IMR-90 (cell line): ENCODE data around the gene PTAR1. TPM values are rescaled to one million over a fixed set of nuclear protein-coding genes. Genes with fewer than 3 reads are reported as not detected.

Source experiments
- ATAC-seq: fragments of 200-7000 bp; cut with Tn5 transposase; 2 replicates; pipeline ENCODE4 v1.9.1; 2020; ENCODE audit warnings: low read depth, mild to moderate bottlenecking, moderate library complexity
- BruUV-seq: library from RNA; stranded (reverse); fragments of 400-500 nt; replicated peaks from 2 replicates; lab custom pipeline; 2021; lab: Mats Ljungman, UMichigan
- CTCF ChIA-PET: fragments of 300-600 bp; formaldehyde crosslinking; extraction: SDS; loops from one replicate; lab custom pipeline; 2021; ENCODE audit warnings: antibody characterized with exemption; lab: Yijun Ruan, JAX
- POLR2A ChIA-PET: fragments of 300-600 bp; sonication (Branson Sonifier 250); formaldehyde crosslinking; loops from one replicate; lab custom pipeline; 2022; ENCODE audit warnings: antibody characterized with exemption; ENCODE audit not compliant: unreplicated experiment; lab: Charles Lee
- DNase-seq: peaks from one replicate; pipeline ENCODE4 v3.0.0; 2013
- H2AFZ ChIP-seq: replicated peaks from 2 replicates; pipeline ENCODE3; 2013; ENCODE audit warnings: low read length, mild to moderate bottlenecking; ENCODE audit not compliant: poor library complexity
- H2AK5ac ChIP-seq: 2 replicates; pipeline ENCODE4 v1.6.1; 2013; ENCODE audit warnings: low read depth, low read length, inconsistent platforms
- H2AK9ac ChIP-seq: replicated peaks from 2 replicates; pipeline ENCODE3; 2013; ENCODE audit warnings: mild to moderate bottlenecking, low read depth, low read length, moderate library complexity; ENCODE audit not compliant: poor library complexity
- H2BK120ac ChIP-seq: 2 replicates; pipeline ENCODE4 v1.6.1; 2013; ENCODE audit warnings: low read depth, low read length, inconsistent platforms
- H2BK15ac ChIP-seq: 3 replicates; pipeline ENCODE4 v1.6.1; 2013; ENCODE audit warnings: low read depth, low read length, inconsistent platforms
- H2BK20ac ChIP-seq: 2 replicates; pipeline ENCODE4 v1.6.1; 2013; ENCODE audit warnings: low read depth, mild to moderate bottlenecking, inconsistent platforms, low read length, moderate library complexity
- H2BK5ac ChIP-seq: 2 replicates; pipeline ENCODE4 v1.6.1; 2013; ENCODE audit warnings: mild to moderate bottlenecking, low read depth, low read length, inconsistent platforms; ENCODE audit not compliant: poor library complexity, severe bottlenecking
- H3K14ac ChIP-seq: replicated peaks from 2 replicates; pipeline ENCODE4 v1.6.1; 2013; ENCODE audit warnings: low read depth, low read length, inconsistent platforms
- H3K18ac ChIP-seq: 2 replicates; pipeline ENCODE4 v1.6.1; 2013; ENCODE audit warnings: low read depth, low read length, control low read depth
- H3K23ac ChIP-seq: 2 replicates; pipeline ENCODE4 v1.6.1; 2013; ENCODE audit warnings: low read depth, low read length, inconsistent platforms
- H3K27ac ChIP-seq: 2 replicates; pipeline ENCODE4 v1.5.1; 2013; ENCODE audit warnings: mild to moderate bottlenecking, control low read depth, low read length; ENCODE audit not compliant: insufficient read depth
- H3K27me3 ChIP-seq: 2 replicates; pipeline ENCODE4 v1.6.1; 2013; ENCODE audit warnings: low read length; ENCODE audit not compliant: control insufficient read depth, insufficient read depth
- H3K36me3 ChIP-seq: 2 replicates; pipeline ENCODE4 v1.6.1; 2013; ENCODE audit warnings: low read length, mixed read lengths; ENCODE audit not compliant: control insufficient read depth, insufficient read depth
- H3K4ac ChIP-seq: 2 replicates; pipeline ENCODE4 v1.6.1; 2013; ENCODE audit warnings: low read depth, low read length, inconsistent platforms
- H3K4me1 ChIP-seq: 2 replicates; pipeline ENCODE4 v1.6.1; 2013; ENCODE audit warnings: low read length, mixed read lengths; ENCODE audit not compliant: control insufficient read depth, insufficient read depth
- H3K4me2 ChIP-seq: 2 replicates; pipeline ENCODE4 v1.6.1; 2013; ENCODE audit warnings: low read depth, mild to moderate bottlenecking, control low read depth, low read length, moderate library complexity
- H3K4me3 ChIP-seq: 2 replicates; pipeline ENCODE4 v1.5.1; 2013; ENCODE audit warnings: low read depth, mild to moderate bottlenecking, control low read depth, low read length, moderate library complexity; ENCODE audit not compliant: insufficient read depth
- H3K56ac ChIP-seq: 2 replicates; pipeline ENCODE4 v1.6.1; 2013; ENCODE audit warnings: low read length, inconsistent platforms; ENCODE audit not compliant: insufficient read depth; ENCODE audit errors: extremely low read depth
- H3K79me1 ChIP-seq, 2 experiments: 2 replicates each; pipeline ENCODE4 v1.6.1; 2013; ENCODE audit warnings: low read length in 2 of 2, inconsistent platforms in 1 of 2, low read depth in 1 of 2
- H3K9ac ChIP-seq: 2 replicates; pipeline ENCODE4 v1.6.1; 2013; ENCODE audit warnings: low read depth, low read length, control low read depth
- H3K9me1 ChIP-seq: 2 replicates; pipeline ENCODE4 v1.6.1; 2013; ENCODE audit warnings: low read length, inconsistent platforms; ENCODE audit not compliant: insufficient read depth
- H3K9me3 ChIP-seq: 2 replicates; pipeline ENCODE4 v1.6.1; 2013; ENCODE audit warnings: low read length; ENCODE audit not compliant: control insufficient read depth, insufficient read depth
- H4K20me1 ChIP-seq: 2 replicates; pipeline ENCODE4 v1.6.1; 2013; ENCODE audit warnings: low read length, inconsistent platforms; ENCODE audit not compliant: insufficient read depth
- H4K5ac ChIP-seq: 2 replicates; pipeline ENCODE4 v1.6.1; 2013; ENCODE audit warnings: mild to moderate bottlenecking, low read depth, low read length, control low read depth
- H4K8ac ChIP-seq, 2 experiments: 2 replicates each; pipeline ENCODE4 v1.6.1; 2013; ENCODE audit warnings: low read depth in 2 of 2, low read length in 2 of 2, control low read depth in 1 of 2, inconsistent platforms in 1 of 2
- H4K91ac ChIP-seq: 2 replicates; pipeline ENCODE4 v1.6.1; 2013; ENCODE audit warnings: low read depth, low read length, inconsistent platforms; ENCODE audit not compliant: insufficient read depth
- BHLHE40 ChIP-seq: fragments of 150-350 bp; IDR thresholded peaks from 2 replicates; pipeline ENCODE4 v1.6.1; 2016; ENCODE audit warnings: mild to moderate bottlenecking, low read depth, low read length
- CEBPB ChIP-seq: IDR thresholded peaks from 2 replicates; pipeline ENCODE4 v1.6.1; 2012; ENCODE audit warnings: low read depth, low read length, improper control_type of control experiment
- CHD1 ChIP-seq: IDR thresholded peaks from 2 replicates; pipeline ENCODE4 v1.6.1; 2012; ENCODE audit warnings: low read depth, low read length, improper control_type of control experiment
- CTCF ChIP-seq: conservative IDR thresholded peaks from 2 replicates; pipeline ENCODE4 v1.5.1; 2012; ENCODE audit warnings: mild to moderate bottlenecking, low read depth, low read length, improper control_type of control experiment
- ELK1 ChIP-seq: fragments of 150-350 bp; IDR thresholded peaks from 2 replicates; pipeline ENCODE4 v1.6.1; 2016; ENCODE audit warnings: low read depth, mild to moderate bottlenecking, low read length, moderate library complexity, borderline replicate concordance
- FOS ChIP-seq: fragments of 150-350 bp; IDR thresholded peaks from 2 replicates; pipeline ENCODE4 v1.6.1; 2016; ENCODE audit warnings: low read depth, low read length
- MAFK ChIP-seq: IDR thresholded peaks from 2 replicates; pipeline ENCODE4 v1.6.1; 2012; ENCODE audit warnings: low read depth, low read length, improper control_type of control experiment
- MAZ ChIP-seq: IDR thresholded peaks from 2 replicates; pipeline ENCODE4 v1.6.1; 2012; ENCODE audit warnings: low read depth, mild to moderate bottlenecking, low read length, improper control_type of control experiment, moderate library complexity, borderline replicate concordance
- MXI1 ChIP-seq: IDR thresholded peaks from 2 replicates; pipeline ENCODE4 v1.6.1; 2012; ENCODE audit warnings: low read depth, mild to moderate bottlenecking, low read length, moderate library complexity, borderline replicate concordance
- NFE2L2 ChIP-seq: fragments of 150-350 bp; IDR thresholded peaks from 2 replicates; pipeline ENCODE4 v1.6.1; 2016; ENCODE audit warnings: low read depth, mild to moderate bottlenecking, low read length
- POLR2A ChIP-seq: IDR thresholded peaks from 2 replicates; pipeline ENCODE4 v1.6.1; 2012; ENCODE audit warnings: mild to moderate bottlenecking, low read depth, low read length
- RAD21 ChIP-seq: IDR thresholded peaks from 2 replicates; pipeline ENCODE4 v1.6.1; 2012; ENCODE audit warnings: low read length, improper control_type of control experiment
- RCOR1 ChIP-seq: IDR thresholded peaks from 2 replicates; pipeline ENCODE4 v1.6.1; 2012; ENCODE audit warnings: mild to moderate bottlenecking, low read length, improper control_type of control experiment; ENCODE audit not compliant: insufficient replicate concordance
- RFX5 ChIP-seq: IDR thresholded peaks from 2 replicates; pipeline ENCODE4 v1.8.0; 2012; ENCODE audit warnings: low read depth, mild to moderate bottlenecking, low read length, moderate library complexity
- SMC3 ChIP-seq: fragments of 150-350 bp; IDR thresholded peaks from 2 replicates; pipeline ENCODE4 v1.6.1; 2016; ENCODE audit warnings: low read depth, mild to moderate bottlenecking, antibody characterized with exemption, low read length, moderate library complexity
- USF2 ChIP-seq: fragments of 150-350 bp; IDR thresholded peaks from 2 replicates; pipeline ENCODE4 v1.6.1; 2017; ENCODE audit warnings: mild to moderate bottlenecking, antibody characterized with exemption, low read length, low read depth
- whole genome bisulfite sequencing, 2 experiments: methylation state at CpG; one replicate each; pipeline versions ENCODE4 v1.1.5 to v1.1.7; 2013; ENCODE audit warnings: missing lambda C conversion rate in 2 of 2; ENCODE audit not compliant: insufficient read length in 1 of 2; ENCODE audit errors: extremely low coverage in 2 of 2; 5-methylcytosine and 5-hydroxymethylcytosine counted together
- dilution Hi-C: fragments of 300-500 bp; cut with HindIII; formaldehyde crosslinking; loops from one replicate; pipeline ENCODE4 v1.14.3; 2018; ENCODE audit warnings: low sequenced_read_pairs; ENCODE audit not compliant: unreplicated experiment
- in situ Hi-C: fragments of 300-500 bp; cut with MboI; formaldehyde crosslinking; loops from 3 replicates; pipeline ENCODE4 v1.14.3; 2019; ENCODE audit warnings: low sequenced_read_pairs, inconsistent platforms, mixed read lengths
- intact Hi-C: fragments of 100-400 bp; cut with micrococcal nuclease; formaldehyde crosslinking; loops from 2 replicates; pipeline ENCODE4 v1.10.0; 2022
- polyA plus RNA-seq, 3 experiments: library from polyadenylated mRNA; depleted of rRNA; stranded (reverse); fragments of >200 nt; gene quantifications; 2 replicates each; pipeline ENCODE4 v1.2.3, GENCODE V29; 2012; ENCODE audit warnings: low replicate concordance in 1 of 3
- total RNA-seq: library from RNA; depleted of rRNA; stranded (reverse); fragments of >200 nt; gene quantifications from 2 replicates; pipeline ENCODE4 v1.2.3, GENCODE V29; 2012

Gene PTAR1
- total and polyA plus RNA-seq, 2 of the 4 experiments (the other 2 are of a cell fraction): 10.6 to 110 TPM

GRCh38 chr9:69683927-69684326, 75.9 kb downstream of the PTAR1 start:
- no peak overlapping the region for H2BK15ac ChIP-seq
- dilution Hi-C loops (no loop called here), intact Hi-C loops (no loop called here), in situ Hi-C loops (no loop called here)
- ChIA-PET CTCF (no interaction called here), POLR2A (no interaction called here)
- no peak overlapping the region for H3K9ac ChIP-seq
- H2BK5ac ChIP-seq: no peak overlapping the region
- H2AFZ ChIP-seq: no peak overlapping the region
- no peak overlapping the region for H3K56ac ChIP-seq
- H2AK5ac ChIP-seq: no peak overlapping the region
- no peak overlapping the region for H4K8ac ChIP-seq
- H2BK20ac ChIP-seq: no peak overlapping the region
- H3K9me3 ChIP-seq: no peaks in the 10 kb centered on the region
- no peak overlapping the region for H2AK9ac ChIP-seq
- no peaks in the 10 kb centered on the region for H3K36me3 ChIP-seq
- no peak overlapping the region for H2BK120ac ChIP-seq
- no peak overlapping the region for H4K5ac ChIP-seq
- WGBS, 2 experiments: no CpG with 5 or more reads among the region's 5 CpGs
- no peaks in the 10 kb centered on the region for H3K27me3 ChIP-seq
- no peak overlapping the region for H3K14ac ChIP-seq
- no peak overlapping the region for H3K4me2 ChIP-seq
- no peaks in the 10 kb centered on the region for H3K4me1 ChIP-seq
- H4K91ac ChIP-seq: no peak overlapping the region
- no peaks in the 10 kb centered on the region for H4K20me1 ChIP-seq
- ATAC-seq: no peak
- H3K9me1 ChIP-seq: no peaks in the 10 kb centered on the region
- H3K4ac ChIP-seq: no peak overlapping the region
- H3K4me3 ChIP-seq: no peak overlapping the region
- no peak for TF ChIP-seq ELK1
- no peak for TF ChIP-seq MAZ
- no peak for TF ChIP-seq MAFK
- TF ChIP-seq NFE2L2: no peak
- TF ChIP-seq POLR2A: no peak
- no peak for TF ChIP-seq MXI1
- no peak for TF ChIP-seq RAD21
- TF ChIP-seq SMC3: no peak
- TF ChIP-seq RFX5: no peak
- TF ChIP-seq CTCF: no peak
- TF ChIP-seq CHD1: no peak
- no peak for TF ChIP-seq RCOR1
- no peak for TF ChIP-seq BHLHE40
- TF ChIP-seq CEBPB: no peak
- no peak for TF ChIP-seq USF2
- no peak for TF ChIP-seq FOS
- H3K23ac ChIP-seq: no peak overlapping the region
- no peaks in the 10 kb centered on the region for H3K79me1 ChIP-seq
- no peak overlapping the region for H3K18ac ChIP-seq
- no peak for DNase-seq
- BruUV-seq: no TSS peak
- H3K27ac ChIP-seq: no peak overlapping the region
